ENCODE data around the gene CDC7. TPM values are rescaled to one million over a fixed set of nuclear protein-coding genes. Genes with fewer than 3 reads are reported as not detected.

CDC7 gene
- total RNA-seq, 1 experiment from 2014 or later, result 41.6 TPM

DNA sequence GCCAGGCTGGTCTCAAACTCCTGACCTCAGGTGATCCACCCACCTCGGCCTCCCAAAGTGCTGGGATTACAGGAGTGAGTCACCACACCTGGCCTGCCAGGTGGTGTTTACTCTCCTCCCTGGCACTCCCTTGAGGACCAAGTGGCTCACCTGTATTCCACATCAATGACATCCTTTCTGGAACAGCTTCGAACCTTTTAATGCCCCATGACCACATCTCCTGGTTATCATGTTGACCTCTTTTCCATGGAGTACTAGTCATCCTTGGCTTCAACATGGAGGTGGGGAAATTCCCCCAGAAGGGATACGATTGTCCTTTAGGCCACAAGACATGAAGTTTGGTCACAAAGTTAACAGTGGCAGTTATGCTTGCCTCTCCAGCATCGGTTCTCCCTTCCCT lies 66.9 kb downstream of the CDC7 start:
- H3K79me2 ChIP-seq (ENCODE audit: insufficient read depth, low read length), result no peaks in the 10 kb centered on the region
- no peaks in the 10 kb centered on the region for H3K79me1 ChIP-seq (ENCODE audit: insufficient read depth, low read depth, low read length, poor library complexity, severe bottlenecking)
- H2AFZ ChIP-seq (ENCODE audit: low read length), result no peak overlapping the region
- H2BK120ac ChIP-seq (ENCODE audit: low read depth, low read length, poor library complexity, severe bottlenecking), result no peak overlapping the region
- no peak overlapping the region for H2BK15ac ChIP-seq (ENCODE audit: low read depth, low read length)
- no peak overlapping the region for H4K5ac ChIP-seq (ENCODE audit: insufficient read length, low read depth, low read length)
- H3K27me3 ChIP-seq (ENCODE audit: insufficient read depth, low read length), result no peaks in the 10 kb centered on the region
- DNase-seq, result no peak
- no peak overlapping the region for H3K27ac ChIP-seq (ENCODE audit: insufficient read length, low read depth, low read length)
- H2AK5ac ChIP-seq (ENCODE audit: insufficient read length, low read length), result no peak overlapping the region
- no peak overlapping the region for H3K56ac ChIP-seq (ENCODE audit: insufficient read length, low read depth, low read length)
- no peaks in the 10 kb centered on the region for H4K20me1 ChIP-seq (ENCODE audit: control insufficient read depth, insufficient read depth, insufficient read length)
- Mint-ChIP-seq H3K4me3 (no peak overlapping the region), H3K36me3 (ENCODE audit: insufficient read depth in 1 of 3, low read depth in 3 of 3) (peaks cover 6 to 9% (median 6%) of the 10 kb centered on the region in 3 experiments; a peak in 6 of 7 replicates), H3K27me3 (ENCODE audit: low read depth) (peaks cover 3% of the 10 kb centered on the region), H3K27ac (no peak overlapping the region), H3K9me3 (peaks cover 11% of the 10 kb centered on the region in 2 experiments), H3K4me1 (peaks cover 12 to 19% of the 10 kb centered on the region in 2 experiments)
- H3K23me2 ChIP-seq (ENCODE audit: insufficient read length, low read depth, low read length, poor library complexity, severe bottlenecking), result no peaks in the 10 kb centered on the region
- H3K9me3 ChIP-seq (ENCODE audit: control insufficient read depth, low read depth, low read length), result no peaks in the 10 kb centered on the region
- H4K91ac ChIP-seq (ENCODE audit: insufficient read length, low read depth, low read length), result no peak overlapping the region
- H3T11ph ChIP-seq (ENCODE audit: low read length), result no peak overlapping the region
- TF ChIP-seq, protein P1, sequence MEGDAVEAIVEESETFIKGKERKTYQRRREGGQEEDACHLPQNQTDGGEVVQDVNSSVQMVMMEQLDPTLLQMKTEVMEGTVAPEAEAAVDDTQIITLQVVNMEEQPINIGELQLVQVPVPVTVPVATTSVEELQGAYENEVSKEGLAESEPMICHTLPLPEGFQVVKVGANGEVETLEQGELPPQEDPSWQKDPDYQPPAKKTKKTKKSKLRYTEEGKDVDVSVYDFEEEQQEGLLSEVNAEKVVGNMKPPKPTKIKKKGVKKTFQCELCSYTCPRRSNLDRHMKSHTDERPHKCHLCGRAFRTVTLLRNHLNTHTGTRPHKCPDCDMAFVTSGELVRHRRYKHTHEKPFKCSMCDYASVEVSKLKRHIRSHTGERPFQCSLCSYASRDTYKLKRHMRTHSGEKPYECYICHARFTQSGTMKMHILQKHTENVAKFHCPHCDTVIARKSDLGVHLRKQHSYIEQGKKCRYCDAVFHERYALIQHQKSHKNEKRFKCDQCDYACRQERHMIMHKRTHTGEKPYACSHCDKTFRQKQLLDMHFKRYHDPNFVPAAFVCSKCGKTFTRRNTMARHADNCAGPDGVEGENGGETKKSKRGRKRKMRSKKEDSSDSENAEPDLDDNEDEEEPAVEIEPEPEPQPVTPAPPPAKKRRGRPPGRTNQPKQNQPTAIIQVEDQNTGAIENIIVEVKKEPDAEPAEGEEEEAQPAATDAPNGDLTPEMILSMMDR (conservative IDR thresholded peaks at IDR 0.05), result no peak
- no peak overlapping the region for H3K9ac ChIP-seq (ENCODE audit: extremely low read depth, insufficient read length, low read length)
- no peak overlapping the region for H2BK20ac ChIP-seq (ENCODE audit: low read depth, low read length, poor library complexity, severe bottlenecking)
- H3K23ac ChIP-seq (ENCODE audit: insufficient read length, low read depth, low read length), result no peak overlapping the region
- no peak overlapping the region for H3K4me2 ChIP-seq (ENCODE audit: insufficient read depth, insufficient read length, low read length)
- H4K8ac ChIP-seq (replicated peaks; ENCODE audit: insufficient read length, low read depth, low read length), result no peak overlapping the region
- H2BK5ac ChIP-seq (ENCODE audit: insufficient read length, low read length), result no peak overlapping the region
- H3K18ac ChIP-seq (ENCODE audit: insufficient read length, low read depth, low read length), result no peak overlapping the region
- H3K14ac ChIP-seq (ENCODE audit: insufficient read depth, low read length), result no peak overlapping the region
- H3K4ac ChIP-seq (ENCODE audit: low read depth, low read length), result no peak overlapping the region
- no peak overlapping the region for H2BK12ac ChIP-seq (ENCODE audit: insufficient read length, low read depth, low read length)
- H3K4me1 ChIP-seq (ENCODE audit: insufficient read depth, low read length), result no peaks in the 10 kb centered on the region
- WGBS (ENCODE audit: extremely low coverage, insufficient read length, low lambda C conversion rate), result no CpG with 5 or more reads among the region's 4 CpGs
